Measurements from ENCODE around the gene SNRK. TPM values are rescaled to one million over a fixed set of nuclear protein-coding genes. Genes with fewer than 3 reads are reported as not detected.

The SNRK gene
- total and polyA plus RNA-seq, 2 donors (not counting 3 experiments of a cell fraction or from before 2014, with no cell fraction given), result 43.3 to 99.9 TPM

- Histone ChIP-seq H3K9ac (replicated peaks; ENCODE audit: extremely low read depth, insufficient read depth, low read length) (no peak overlapping the region), H3K9me1 (replicated peaks; ENCODE audit: control insufficient read depth, extremely low read depth, insufficient read depth, low read length) (no peaks in the 10 kb centered on the region), H3K4me1 (ENCODE audit: control insufficient read depth, extremely low read depth, insufficient read depth, low read length) (peaks cover 2% of the 10 kb centered on the region), H3K79me2 (ENCODE audit: control insufficient read depth, insufficient read depth, low read length) (no peaks in the 10 kb centered on the region), H3K27ac (ENCODE audit: insufficient read depth, low read depth, low read length) (no peak overlapping the region), H3K9me3 (replicated peaks; ENCODE audit: control insufficient read depth, insufficient read depth, low read length) (no peaks in the 10 kb centered on the region), H3K4me3 (replicated peaks in 1 of 3; ENCODE audit: insufficient read depth in 1 of 3, low read depth in 1 of 3, low read length in 3 of 3) (no peak overlapping the region), H2AFZ (ENCODE audit: low read depth, low read length) (no peak overlapping the region), H3K36me3 (ENCODE audit: control insufficient read depth in 2 of 2, extremely low read depth in 1 of 2, insufficient read depth in 2 of 2, low read length in 2 of 2) (no peaks in the 10 kb centered on the region), H3K27me3 (ENCODE audit: control insufficient read depth in 2 of 2, insufficient read depth in 2 of 2, low read length in 2 of 2) (no peaks in the 10 kb centered on the region), H4K20me1 (replicated peaks; ENCODE audit: control insufficient read depth, extremely low read depth, insufficient read depth, low read length) (no peaks in the 10 kb centered on the region), H3K4me2 (ENCODE audit: insufficient read depth, low read length) (no peak overlapping the region)
- FAIRE-seq (no peak), DNase-seq (ENCODE audit: low read depth, low spot score) (no peak)
- no peak for TF ChIP-seq MAX (IDR thresholded peaks at IDR 0.05; ENCODE audit: insufficient read depth, insufficient read length)
- no peak for TF ChIP-seq CTCF (IDR thresholded peaks at IDR 0.05; ENCODE audit: extremely low read depth in 1 of 2, insufficient read depth in 1 of 2, low read depth in 1 of 2, low read length in 2 of 2)
- no peak for TF ChIP-seq JUN (IDR thresholded peaks at IDR 0.05; ENCODE audit: borderline replicate concordance, insufficient read depth, insufficient read length, low read depth)
- no peak for TF ChIP-seq POLR2A (IDR thresholded peaks at IDR 0.05; ENCODE audit: low read depth, low read length)
- POLR2A ChIA-PET, result interaction anchor here (0.6 kb wide), 1 partner anchor 32 kb away, joined by 3 read pairs; the partner anchor contains the start of gene SNRK
- dilution Hi-C loops (cut with MboI; ENCODE audit: extremely low pct_ligation_motif_present, low sequenced_read_pairs) (no loop called here), intact Hi-C loops (cut with micrococcal nuclease) (no loop called here)
- BruUV-seq (replicated peaks), result no TSS peak
- CTCF ChIA-PET, result interaction anchor here (0.6 to 2.0 kb wide), 2 partner anchors 32 to 569 kb away, joined by 5 to 8 read pairs; partner anchors contain the start of gene SNRK
These were observed 32.2 kb upstream of the SNRK start for GRCh38 chr3:43254125-43254524.

- H3K27ac ChIP-seq (ENCODE audit: insufficient read depth, low read depth, low read length), result no peak overlapping the region
- H3K9ac ChIP-seq (replicated peaks; ENCODE audit: extremely low read depth, insufficient read depth, low read length), result no peak overlapping the region
- TF ChIP-seq POLR2A (IDR thresholded peaks at IDR 0.05; ENCODE audit: low read depth, low read length), result no peak
- TF ChIP-seq JUN (IDR thresholded peaks at IDR 0.05; ENCODE audit: borderline replicate concordance, insufficient read depth, insufficient read length, low read depth), result no peak
- no peak for TF ChIP-seq MYC (IDR thresholded peaks at IDR 0.05; ENCODE audit: low read depth, low read length)
- no peak for TF ChIP-seq EZH2 (IDR thresholded peaks at IDR 0.05; ENCODE audit: borderline replicate concordance, low read depth, low read length, severe bottlenecking)
- no peak for TF ChIP-seq MAX (IDR thresholded peaks at IDR 0.05; ENCODE audit: insufficient read depth, insufficient read length)
- TF ChIP-seq POLR2AphosphoS5 (IDR thresholded peaks at IDR 0.05; ENCODE audit: insufficient read depth, low read depth, low read length), result no peak
- TF ChIP-seq CTCF (IDR thresholded peaks at IDR 0.05; ENCODE audit: extremely low read depth in 1 of 2, insufficient read depth in 1 of 2, low read depth in 1 of 2, low read length in 2 of 2), result no peak
- no peak for TF ChIP-seq FOS (IDR thresholded peaks at IDR 0.05; ENCODE audit: borderline replicate concordance, insufficient read depth, low read length)
- TF ChIP-seq GATA2 (IDR thresholded peaks at IDR 0.05; ENCODE audit: insufficient read depth, insufficient read length, low read depth, low read length), result no peak
- ChIA-PET CTCF (interaction anchor here (0.6 to 1.1 kb wide), 2 partner anchors 25 to 94 kb away, joined by 3 to 4 read pairs; no protein-coding TSS in a partner anchor), POLR2A (no interaction called here)
- BruUV-seq (replicated peaks), result no TSS peak
- no peaks in the 10 kb centered on the region for H3K4me1 ChIP-seq (ENCODE audit: control insufficient read depth, extremely low read depth, insufficient read depth, low read length)
- H3K4me2 ChIP-seq (ENCODE audit: insufficient read depth, low read length), result no peak overlapping the region
- H3K36me3 ChIP-seq (ENCODE audit: control insufficient read depth in 2 of 2, extremely low read depth in 1 of 2, insufficient read depth in 2 of 2, low read length in 2 of 2), result no peaks in the 10 kb centered on the region
- no peak overlapping the region for H3K4me3 ChIP-seq (replicated peaks in 1 of 3; ENCODE audit: insufficient read depth in 1 of 3, low read depth in 1 of 3, low read length in 3 of 3)
- H3K9me1 ChIP-seq (replicated peaks; ENCODE audit: control insufficient read depth, extremely low read depth, insufficient read depth, low read length), result no peaks in the 10 kb centered on the region
- no peaks in the 10 kb centered on the region for H3K9me3 ChIP-seq (replicated peaks; ENCODE audit: control insufficient read depth, insufficient read depth, low read length)
- H3K79me2 ChIP-seq (ENCODE audit: control insufficient read depth, insufficient read depth, low read length), result no peaks in the 10 kb centered on the region
- intact Hi-C loops (cut with micrococcal nuclease), result no loop called here
- no peak for DNase-seq (ENCODE audit: low read depth, low spot score)
- dilution Hi-C loops (cut with MboI; ENCODE audit: extremely low pct_ligation_motif_present, low sequenced_read_pairs), result no loop called here
- no peaks in the 10 kb centered on the region for H3K27me3 ChIP-seq (ENCODE audit: control insufficient read depth in 2 of 2, insufficient read depth in 2 of 2, low read length in 2 of 2)
- H4K20me1 ChIP-seq (replicated peaks; ENCODE audit: control insufficient read depth, extremely low read depth, insufficient read depth, low read length), result no peaks in the 10 kb centered on the region
- FAIRE-seq, result no peak
- no peak overlapping the region for H2AFZ ChIP-seq (ENCODE audit: low read depth, low read length)
These were observed 30.7 kb upstream of the SNRK start for GRCh38 chr3:43255662-43256061.

Data from endothelial cell of umbilical vein (primary cell).